ENCODE data around the gene OTOP2. TPM values are rescaled to one million over a fixed set of nuclear protein-coding genes. Genes with fewer than 3 reads are reported as not detected.

Gene OTOP2
- polyA plus RNA-seq, 3 donors: not detected

- DNase-seq (ENCODE audit: extremely low read depth in 1 of 11, low read depth in 9 of 11, low spot score in 4 of 11): no peak
These were observed 22.6 kb downstream of the OTOP2 start for GRCh38 chr17:74946641-74947040.

- no peak for DNase-seq (ENCODE audit: extremely low read depth in 1 of 11, low read depth in 9 of 11, low spot score in 4 of 11)
These were observed 23.1 kb downstream of the OTOP2 start for GRCh38 chr17:74947041-74947754.

GRCh38 chr17:74949455-74950115 is 25.5 kb downstream of the OTOP2 start:
- DNase-seq (ENCODE audit: extremely low read depth in 1 of 11, low read depth in 9 of 11, low spot score in 4 of 11): no peak

GRCh38 chr17:74950207-74950606 is 26.1 kb downstream of the OTOP2 start:
- no peak for DNase-seq (ENCODE audit: extremely low read depth in 1 of 11, low read depth in 9 of 11, low spot score in 4 of 11)

- DNase-seq (ENCODE audit: extremely low read depth in 1 of 11, low read depth in 9 of 11, low spot score in 4 of 11): no peak
These were observed 27.0 kb downstream of the OTOP2 start for GRCh38 chr17:74951065-74951464.

- DNase-seq (ENCODE audit: extremely low read depth in 1 of 11, low read depth in 9 of 11, low spot score in 4 of 11): no peak
These were observed 27.8 kb downstream of the OTOP2 start for GRCh38 chr17:74951680-74952421.

- no peak for DNase-seq (ENCODE audit: extremely low read depth in 1 of 11, low read depth in 9 of 11, low spot score in 4 of 11)
These were observed 28.5 kb downstream of the OTOP2 start for GRCh38 chr17:74952431-74953133.

GRCh38 chr17:74953134-74953687 is 29.1 kb downstream of the OTOP2 start:
- no peak for DNase-seq (ENCODE audit: extremely low read depth in 1 of 11, low read depth in 9 of 11, low spot score in 4 of 11)

- DNase-seq (ENCODE audit: extremely low read depth in 1 of 11, low read depth in 9 of 11, low spot score in 4 of 11): no peak
These were observed 30.0 kb downstream of the OTOP2 start for GRCh38 chr17:74954115-74954514.

- no peak for DNase-seq (ENCODE audit: extremely low read depth in 1 of 11, low read depth in 9 of 11, low spot score in 4 of 11)
These were observed 30.8 kb downstream of the OTOP2 start for GRCh38 chr17:74954665-74955421.

GRCh38 chr17:74956093-74956492 is 32.0 kb downstream of the OTOP2 start:
- DNase-seq (ENCODE audit: extremely low read depth in 1 of 11, low read depth in 9 of 11, low spot score in 4 of 11): no peak

GRCh38 chr17:74957935-74958740 is 34.1 kb downstream of the OTOP2 start:
- DNase-seq (ENCODE audit: extremely low read depth in 1 of 11, low read depth in 9 of 11, low spot score in 4 of 11): peak in 5 of 11 donors; percentile 33 to 63 (median 56)

- no peak for DNase-seq (ENCODE audit: extremely low read depth in 1 of 11, low read depth in 9 of 11, low spot score in 4 of 11)
These were observed 35.9 kb downstream of the OTOP2 start for GRCh38 chr17:74959826-74960515.

GRCh38 chr17:74960570-74961342 is 36.7 kb downstream of the OTOP2 start:
- peak in 1 of 11 donors; percentile 29 for DNase-seq (ENCODE audit: extremely low read depth in 1 of 11, low read depth in 9 of 11, low spot score in 4 of 11)

GRCh38 chr17:74961657-74962350 is 37.7 kb downstream of the OTOP2 start:
- DNase-seq (ENCODE audit: extremely low read depth in 1 of 11, low read depth in 9 of 11, low spot score in 4 of 11): peak in 10 of 11 donors; percentile 73 to 86 (median 79)

All from renal cortex interstitium (tissue), 11 donors.